Astrocyte of the cerebellum (primary cell): ENCODE measurements around the gene UNC79.

Experiments used
- DNase-seq: peaks from one replicate; pipeline ENCODE4 v3.0.0-alpha.2; 2011; ENCODE audit warnings: low read depth
- H3K4me3 ChIP-seq: 2 replicates; pipeline ENCODE4 v1.5.1; 2011; ENCODE audit warnings: mild to moderate bottlenecking, low read depth, low read length, moderate library complexity
- CTCF ChIP-seq: IDR thresholded peaks from 2 replicates; pipeline ENCODE4 v1.5.1; 2012; ENCODE audit warnings: low read length, low read depth, moderate library complexity, mild to moderate bottlenecking; ENCODE audit errors: missing control alignments
- in situ Hi-C: cut with HindIII; loops from 2 replicates; pipeline ENCODE4 v1.10.0; 2017; ENCODE audit warnings: low sequenced_read_pairs

The UNC79 gene

GRCh38 chr14:93657875-93658274 is 227.1 kb downstream of the UNC79 start:
- H3K4me3 ChIP-seq = no peak overlapping the region
- DNase-seq = no peak
- no peak for TF ChIP-seq CTCF
- in situ Hi-C loops = no loop called here

GRCh38 chr14:93663317-93663716 is 232.6 kb downstream of the UNC79 start:
- no peak for DNase-seq
- in situ Hi-C loops = loop anchor here (5.0 kb wide), 1 partner anchor 36 kb away; no protein-coding TSS in a partner anchor
- H3K4me3 ChIP-seq = no peak overlapping the region
- no peak for TF ChIP-seq CTCF

- DNase-seq = no peak
- H3K4me3 ChIP-seq = no peak overlapping the region
- TF ChIP-seq CTCF = no peak
- in situ Hi-C loops = no loop called here
These were observed 234.4 kb downstream of the UNC79 start for GRCh38 chr14:93665169-93665568.

GRCh38 chr14:93669632-93670031 is 238.9 kb downstream of the UNC79 start:
- in situ Hi-C loops = no loop called here
- no peak for TF ChIP-seq CTCF
- no peak overlapping the region for H3K4me3 ChIP-seq
- DNase-seq = no peak

- TF ChIP-seq CTCF = no peak
- in situ Hi-C loops = no loop called here
- no peak overlapping the region for H3K4me3 ChIP-seq
- DNase-seq = no peak
These were observed 243.6 kb downstream of the UNC79 start for GRCh38 chr14:93674343-93674742.

GRCh38 chr14:93675651-93676050 is 244.9 kb downstream of the UNC79 start:
- no peak overlapping the region for H3K4me3 ChIP-seq
- no peak for DNase-seq
- in situ Hi-C loops = no loop called here
- TF ChIP-seq CTCF = no peak
